ENCODE data around the gene FAM217A.

The FAM217A gene

DNA sequence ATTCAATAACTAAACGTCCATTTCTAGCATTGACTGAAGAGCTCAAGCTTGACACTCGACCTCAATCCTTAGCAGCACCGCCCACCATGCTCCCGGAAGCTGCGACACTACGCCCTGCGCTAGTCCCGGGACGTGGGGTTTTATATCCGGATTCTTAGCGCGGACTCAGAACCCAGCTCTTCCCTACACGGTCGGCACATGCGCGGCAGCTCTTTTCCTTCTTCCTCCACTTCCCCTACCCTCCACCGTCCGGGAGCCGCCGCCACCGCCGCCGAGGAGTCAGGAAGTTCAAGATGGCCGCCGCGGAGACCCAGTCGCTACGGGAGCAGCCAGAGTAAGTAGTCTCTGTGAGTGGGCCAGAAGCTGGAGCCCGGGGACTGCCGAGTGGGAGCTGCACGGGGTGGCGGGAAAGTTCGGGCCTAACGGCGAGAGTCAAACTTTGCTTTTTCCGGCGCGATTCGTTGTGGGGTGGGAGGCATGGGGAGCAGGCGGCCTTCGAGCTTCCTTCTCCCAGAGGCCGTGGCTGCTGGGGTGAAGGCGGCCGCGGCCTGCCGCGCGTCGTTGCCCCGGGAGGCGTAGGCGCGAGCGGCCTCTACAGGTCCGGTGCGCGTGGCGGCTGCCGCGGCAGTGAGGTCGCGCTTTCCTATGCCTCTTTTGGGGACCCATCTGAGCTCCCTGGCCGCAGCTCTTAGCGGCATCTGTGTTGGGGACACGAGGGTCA is 57.6 kb downstream of the FAM217A start:
- DNase-seq: peak; percentile 79

DNA sequence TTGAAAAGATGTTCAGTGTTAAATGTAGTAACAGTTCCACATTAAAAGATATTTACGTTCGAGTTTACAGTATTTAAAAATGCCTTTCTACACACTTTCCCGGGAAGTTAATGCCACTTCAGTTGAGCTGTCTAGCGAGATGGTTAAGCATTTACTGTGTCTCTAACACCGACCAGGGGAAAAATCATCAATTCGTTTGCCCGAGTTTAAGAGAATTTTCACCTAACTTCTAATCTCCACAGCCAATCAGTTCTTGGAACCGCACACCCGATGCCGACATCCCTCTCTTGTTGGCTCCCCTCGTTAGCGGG is 58.2 kb downstream of the FAM217A start:
- no peak for DNase-seq

DNA sequence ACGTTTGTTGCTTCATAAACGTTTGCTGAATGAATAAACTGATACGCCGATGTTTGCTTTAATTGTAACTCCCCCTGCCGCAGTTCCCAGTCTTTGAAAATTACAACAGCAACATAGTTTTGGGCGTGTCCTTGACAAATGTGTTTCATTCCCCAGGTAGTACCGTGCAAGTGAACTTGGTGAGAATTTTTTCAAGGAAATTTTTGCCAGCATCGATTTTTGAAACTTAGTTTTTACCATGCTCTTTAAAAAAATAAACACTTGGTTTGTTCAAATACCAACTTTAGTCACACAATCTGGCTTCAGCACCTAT is 60.1 kb downstream of the FAM217A start:
- DNase-seq: no peak

Measured in central memory CD4-positive, alpha-beta T cell (primary cell).